Activated naive CD4-positive, alpha-beta T cell (primary cell): ENCODE measurements around the gene TMEM72.

Source experiments
- DNase-seq, 4 experiments: peaks; one replicate each; lab custom pipeline; 2025; lab: John Stamatoyannopoulos, UW

Gene TMEM72

GRCh38 chr10:44890696-44891563 lies 20.2 kb upstream of the TMEM72 start:
- no peak for DNase-seq

GRCh38 chr10:44891721-44892120 lies 19.4 kb upstream of the TMEM72 start:
- no peak for DNase-seq

GRCh38 chr10:44893604-44894468 lies 17.3 kb upstream of the TMEM72 start:
- no peak for DNase-seq

- DNase-seq, result no peak
Measured at GRCh38 chr10:44894691-44895090, 16.4 kb upstream of the TMEM72 start.

GRCh38 chr10:44895280-44895679 lies 15.9 kb upstream of the TMEM72 start:
- no peak for DNase-seq

- no peak for DNase-seq
Measured at GRCh38 chr10:44897049-44897448, 14.1 kb upstream of the TMEM72 start.

GRCh38 chr10:44898665-44899064 lies 12.5 kb upstream of the TMEM72 start:
- DNase-seq, result no peak

GRCh38 chr10:44899450-44900080 lies 11.6 kb upstream of the TMEM72 start:
- no peak for DNase-seq

- DNase-seq, result no peak
Measured at GRCh38 chr10:44902941-44903545, 8.1 kb upstream of the TMEM72 start.

- no peak for DNase-seq
Measured at GRCh38 chr10:44906486-44906885, 4.7 kb upstream of the TMEM72 start.

- DNase-seq, result no peak
Measured at GRCh38 chr10:44907556-44907955, 3.6 kb upstream of the TMEM72 start.

GRCh38 chr10:44908066-44908749 lies 2.9 kb upstream of the TMEM72 start:
- DNase-seq, result no peak

- DNase-seq, result no peak
Measured at GRCh38 chr10:44908936-44909630, 2.1 kb upstream of the TMEM72 start.

- no peak for DNase-seq
Measured at GRCh38 chr10:44909910-44910309, 1.2 kb upstream of the TMEM72 start.

GRCh38 chr10:44910602-44911001 lies 535 bp upstream of the TMEM72 start:
- no peak for DNase-seq

- DNase-seq, result no peak
Measured at GRCh38 chr10:44911951-44912350, 814 bp downstream of the TMEM72 start.

- peak in 1 of 4 experiments; percentile 49 for DNase-seq
Measured at GRCh38 chr10:44913350-44914081, 2.4 kb downstream of the TMEM72 start.

- no peak for DNase-seq
Measured at GRCh38 chr10:44914891-44915290, 3.8 kb downstream of the TMEM72 start.

GRCh38 chr10:44916429-44916828 lies 5.3 kb downstream of the TMEM72 start:
- DNase-seq, result no peak

GRCh38 chr10:44917848-44918247 lies 6.7 kb downstream of the TMEM72 start:
- no peak for DNase-seq
